Vagina (tissue), 2 donors: ENCODE results near the gene YAF2. TPM values are rescaled to one million over a fixed set of nuclear protein-coding genes. Genes with fewer than 3 reads are reported as not detected.
"Not testable (repeated sequence)": the region's sequence is repeated elsewhere in the genome, so short reads cannot be mapped to it uniquely, and the experiment has no call there.

Experiments used
- DNase-seq, 2 donors: peaks; one replicate each; pipeline ENCODE4 v3.0.0-alpha.2; 2017; ENCODE audit errors: extremely low spot score in 2 of 2
- H3K27ac ChIP-seq: fragments of 200-600 bp; sonication (generic); one replicate; pipeline ENCODE4 v1.5.1; 2019
- H3K27me3 ChIP-seq: fragments of 200-600 bp; sonication (generic); one replicate; pipeline ENCODE4 v1.5.1; 2019
- H3K36me3 ChIP-seq, 2 donors: fragments of 200-600 bp; sonication (generic); one replicate each; pipeline ENCODE4 v1.5.1; 2017 to 2019
- H3K4me1 ChIP-seq: fragments of 200-600 bp; sonication (generic); one replicate; pipeline ENCODE4 v1.5.1; 2019
- H3K4me3 ChIP-seq, 2 donors: fragments of 200-600 bp; sonication (generic); 1 replicate in 1 of 2; 2 replicates in 1 of 2; pipeline ENCODE4 v1.5.1; 2016 to 2019
- H3K9me3 ChIP-seq: fragments of 200-600 bp; sonication (generic); one replicate; pipeline ENCODE4 v1.5.1; 2019
- POLR2A ChIP-seq, 2 donors: fragments of 450-650 bp; IDR thresholded peaks; one replicate each; pipeline ENCODE4 v1.6.1; 2017; ENCODE audit warnings: antibody characterized with exemption in 2 of 2, mild to moderate bottlenecking in 2 of 2, moderate library complexity in 2 of 2
- POLR2AphosphoS5 ChIP-seq, 2 donors: sonication (generic); formaldehyde crosslinking; IDR thresholded peaks; one replicate each; pipeline ENCODE4 v1.9.0; 2017; ENCODE audit warnings: antibody characterized with exemption in 2 of 2, mild to moderate bottlenecking in 2 of 2, low read depth in 1 of 2; ENCODE audit not compliant: insufficient read depth in 1 of 2
- intact Hi-C: fragments of 100-400 bp; cut with DNase I; formaldehyde crosslinking; loops from one replicate; pipeline ENCODE4 v1.15.1; 2023
- total RNA-seq: library from RNA; depleted of rRNA; stranded (reverse); fragments of >200 nt; gene quantifications from one replicate; pipeline ENCODE4 v1.2.3, GENCODE V29; 2016
- TF ChIP-seq, protein P1 (sequence below), 3 experiments: fragments of 450-650 bp in 2 of 3; fragments of 200-600 bp in 1 of 3; sonication (generic) in 1 of 3; IDR thresholded peaks; one replicate each; pipeline ENCODE4 v1.5.1; 2017 to 2019; ENCODE audit warnings: antibody characterized with exemption in 3 of 3, mild to moderate bottlenecking in 2 of 3, moderate library complexity in 2 of 3

The YAF2 gene
- total RNA-seq, 1 donor from 2014 or later, result 23.1 TPM

DNA sequence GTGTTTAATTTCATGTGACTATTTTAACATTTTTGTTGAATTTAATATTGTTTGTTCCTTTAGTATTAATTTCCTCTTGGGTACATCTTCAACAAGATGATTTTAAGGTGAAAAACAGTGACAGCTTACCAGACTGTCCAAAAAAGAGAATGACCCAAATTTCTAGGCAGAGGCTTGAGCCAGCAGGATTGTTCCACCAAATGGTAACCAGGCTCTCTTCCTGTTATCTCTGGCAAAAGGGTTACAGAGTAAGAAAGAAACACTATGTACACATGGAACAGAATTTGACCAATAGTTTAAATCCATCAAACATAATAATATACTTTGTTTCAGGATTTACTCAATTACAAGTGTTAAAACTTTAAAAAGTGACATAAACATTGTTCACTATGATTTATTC lies 39.0 kb downstream of the YAF2 start:
- intact Hi-C loops, result no loop called here

DNA sequence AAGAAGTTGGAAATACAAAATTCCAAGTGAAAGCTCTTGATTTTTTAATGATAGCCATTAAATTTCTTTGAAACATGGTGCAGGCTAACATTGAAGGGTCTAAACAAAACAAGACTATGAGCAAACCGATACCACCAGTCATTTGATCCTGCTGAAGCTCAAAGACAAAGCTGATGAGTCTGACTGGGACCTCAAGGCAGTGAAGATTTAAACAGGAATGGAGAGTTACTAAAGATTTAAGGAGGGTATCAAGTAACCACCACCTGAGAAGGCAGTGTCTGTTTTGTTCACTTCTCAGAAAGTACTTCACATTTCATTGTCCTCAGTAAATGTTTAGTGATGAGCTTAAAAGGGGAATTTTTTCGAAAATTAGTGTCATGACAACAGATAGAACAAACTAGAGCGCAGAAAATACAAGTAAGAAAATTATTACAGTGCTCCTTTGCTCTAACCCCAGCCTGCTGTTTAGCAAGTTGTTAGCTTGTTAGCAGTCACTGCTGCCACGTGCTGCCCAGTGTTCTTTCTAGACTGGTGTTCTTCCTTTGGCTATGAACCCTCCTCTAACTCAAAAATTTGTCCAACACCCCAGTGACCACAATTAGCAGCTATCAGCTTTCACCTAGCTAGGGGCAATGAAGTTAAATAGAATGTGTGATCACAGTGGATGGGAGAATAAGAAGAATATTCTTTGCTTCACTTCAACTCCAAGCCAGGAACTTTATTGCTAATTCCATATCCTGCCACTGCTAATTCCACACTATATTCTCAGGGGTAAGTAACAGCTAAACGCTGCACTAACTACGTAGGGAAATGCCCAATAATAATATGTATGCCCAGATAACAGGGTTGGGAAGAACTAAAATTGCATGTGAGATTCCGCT lies 41.1 kb downstream of the YAF2 start:
- Histone ChIP-seq H3K9me3 (no peaks in the 10 kb centered on the region), H3K4me1 (no peaks in the 10 kb centered on the region), H3K4me3 (no peak overlapping the region), H3K36me3 (peaks cover 0 to 20% of the 10 kb centered on the region in 2 donors), H3K27me3 (no peaks in the 10 kb centered on the region), H3K27ac (no peak overlapping the region)
- no peak for DNase-seq
- intact Hi-C loops, result no loop called here
- TF ChIP-seq POLR2AphosphoS5 (IDR thresholded peaks at IDR 0.05; ENCODE audit: insufficient read depth in 1 of 2, low read depth in 1 of 2), result no peak
- TF ChIP-seq, protein P1, sequence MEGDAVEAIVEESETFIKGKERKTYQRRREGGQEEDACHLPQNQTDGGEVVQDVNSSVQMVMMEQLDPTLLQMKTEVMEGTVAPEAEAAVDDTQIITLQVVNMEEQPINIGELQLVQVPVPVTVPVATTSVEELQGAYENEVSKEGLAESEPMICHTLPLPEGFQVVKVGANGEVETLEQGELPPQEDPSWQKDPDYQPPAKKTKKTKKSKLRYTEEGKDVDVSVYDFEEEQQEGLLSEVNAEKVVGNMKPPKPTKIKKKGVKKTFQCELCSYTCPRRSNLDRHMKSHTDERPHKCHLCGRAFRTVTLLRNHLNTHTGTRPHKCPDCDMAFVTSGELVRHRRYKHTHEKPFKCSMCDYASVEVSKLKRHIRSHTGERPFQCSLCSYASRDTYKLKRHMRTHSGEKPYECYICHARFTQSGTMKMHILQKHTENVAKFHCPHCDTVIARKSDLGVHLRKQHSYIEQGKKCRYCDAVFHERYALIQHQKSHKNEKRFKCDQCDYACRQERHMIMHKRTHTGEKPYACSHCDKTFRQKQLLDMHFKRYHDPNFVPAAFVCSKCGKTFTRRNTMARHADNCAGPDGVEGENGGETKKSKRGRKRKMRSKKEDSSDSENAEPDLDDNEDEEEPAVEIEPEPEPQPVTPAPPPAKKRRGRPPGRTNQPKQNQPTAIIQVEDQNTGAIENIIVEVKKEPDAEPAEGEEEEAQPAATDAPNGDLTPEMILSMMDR (IDR thresholded peaks at IDR 0.05), result no peak
- TF ChIP-seq POLR2A (IDR thresholded peaks at IDR 0.05), result no peak

More for the DNA sequence above, 39.0 kb downstream of the YAF2 start:
- no peak for DNase-seq
- no peak overlapping the region for H3K4me3 ChIP-seq
- H3K27ac ChIP-seq, result no peak overlapping the region
- no peaks in the 10 kb centered on the region for H3K27me3 ChIP-seq
- no peaks in the 10 kb centered on the region for H3K4me1 ChIP-seq
- H3K9me3 ChIP-seq, result no peaks in the 10 kb centered on the region
- H3K36me3 ChIP-seq, result peaks cover 0 to 11% of the 10 kb centered on the region in 2 donors
- TF ChIP-seq POLR2A (IDR thresholded peaks at IDR 0.05) (no peak), POLR2AphosphoS5 (IDR thresholded peaks at IDR 0.05; ENCODE audit: insufficient read depth in 1 of 2, low read depth in 1 of 2) (no peak)
- TF ChIP-seq, protein P1 (IDR thresholded peaks at IDR 0.05), result no peak

GRCh38 chr12:42192686-42193085 lies 45.4 kb downstream of the YAF2 start:
- DNase-seq, result no peak
- H3K4me1 ChIP-seq, result no peaks in the 10 kb centered on the region
- H3K36me3 ChIP-seq, result peaks cover 0 to 9% of the 10 kb centered on the region in 2 donors
- H3K27ac ChIP-seq, result no peak overlapping the region
- H3K9me3 ChIP-seq, result no peaks in the 10 kb centered on the region
- intact Hi-C loops, result no loop called here
- no peaks in the 10 kb centered on the region for H3K27me3 ChIP-seq
- no peak overlapping the region for H3K4me3 ChIP-seq
- TF ChIP-seq POLR2A (IDR thresholded peaks at IDR 0.05) (no peak), POLR2AphosphoS5 (IDR thresholded peaks at IDR 0.05; ENCODE audit: insufficient read depth in 1 of 2, low read depth in 1 of 2) (no peak)
- TF ChIP-seq, protein P1 (IDR thresholded peaks at IDR 0.05), result no peak

- DNase-seq, result no peak
- Histone ChIP-seq H3K4me3 (no peak overlapping the region), H3K36me3 (peaks cover 0 to 9% of the 10 kb centered on the region in 2 donors), H3K27ac (no peak overlapping the region), H3K27me3 (no peaks in the 10 kb centered on the region), H3K4me1 (no peaks in the 10 kb centered on the region), H3K9me3 (no peaks in the 10 kb centered on the region)
- TF ChIP-seq, protein P1 (IDR thresholded peaks at IDR 0.05), result no peak
- TF ChIP-seq POLR2A (IDR thresholded peaks at IDR 0.05), result no peak
- TF ChIP-seq POLR2AphosphoS5 (IDR thresholded peaks at IDR 0.05; ENCODE audit: insufficient read depth in 1 of 2, low read depth in 1 of 2), result no peak
- intact Hi-C loops, result no loop called here
Measured at GRCh38 chr12:42192258-42192657, 45.8 kb downstream of the YAF2 start.

- Histone ChIP-seq H3K36me3 (peaks cover 0 to 9% of the 10 kb centered on the region in 2 donors), H3K27ac (no peak overlapping the region), H3K9me3 (no peaks in the 10 kb centered on the region), H3K4me3 (no peak overlapping the region), H3K4me1 (no peaks in the 10 kb centered on the region), H3K27me3 (no peaks in the 10 kb centered on the region)
- TF ChIP-seq POLR2A (IDR thresholded peaks at IDR 0.05) (no peak), POLR2AphosphoS5 (IDR thresholded peaks at IDR 0.05; ENCODE audit: insufficient read depth in 1 of 2, low read depth in 1 of 2) (no peak)
- TF ChIP-seq, protein P1 (IDR thresholded peaks at IDR 0.05), result no peak
- DNase-seq, result no peak
- intact Hi-C loops, result no loop called here
Measured at GRCh38 chr12:42190376-42190775, 47.7 kb downstream of the YAF2 start.

- intact Hi-C loops, DNase-seq, H3K9me3 ChIP-seq, H3K27me3 ChIP-seq, H3K27ac ChIP-seq, H3K4me3 ChIP-seq, H3K4me1 ChIP-seq, H3K36me3 ChIP-seq: not testable (repeated sequence)
Measured at GRCh38 chr12:42188275-42188674, 49.8 kb downstream of the YAF2 start.
